AG08395 (cell line): Measurements from ENCODE around the gene TTYH1.

ENCODE experiments used
- DNase-seq: peaks from one replicate; pipeline ENCODE4 v3.0.0; 2012; ENCODE audit warnings: mixed read lengths, low spot score

The TTYH1 gene

GRCh38 chr19:54482889-54483288 is 67.6 kb downstream of the TTYH1 start:
- no peak for DNase-seq

- no peak for DNase-seq
Measured at GRCh38 chr19:54484451-54484850, 69.2 kb downstream of the TTYH1 start.

GRCh38 chr19:54485851-54486250 is 70.6 kb downstream of the TTYH1 start:
- DNase-seq = no peak
